Measurements from ENCODE around the gene PARD3B. TPM values are rescaled to one million over a fixed set of nuclear protein-coding genes. Genes with fewer than 3 reads are reported as not detected.
A peak's percentile ranks its signal among the peaks of the same experiment; 100 is the strongest.

The PARD3B gene
- total RNA-seq, 1 donor from 2014 or later = 9.3 TPM

DNA sequence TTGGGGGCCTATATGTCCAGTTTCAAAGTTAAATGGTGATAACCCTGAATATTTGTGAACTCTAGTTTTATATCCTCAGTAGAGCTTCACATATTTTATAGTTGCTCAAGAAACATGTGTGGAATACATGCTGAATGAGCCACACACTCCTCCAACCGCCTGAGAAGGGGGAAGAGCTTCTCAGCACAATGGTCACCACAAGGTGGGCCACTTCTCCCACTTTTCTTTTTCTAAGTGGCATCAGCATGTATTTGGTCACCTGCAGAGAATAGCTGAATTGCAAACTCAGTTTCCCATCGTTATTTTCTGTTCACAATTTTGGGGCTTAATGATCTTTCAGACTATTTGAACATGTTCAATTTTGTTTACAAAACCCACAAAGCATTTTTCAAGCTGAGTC is 340.5 kb downstream of the PARD3B start:
- DNase-seq (ENCODE audit: low spot score) (no peak), ATAC-seq (no peak)

GRCh38 chr2:204886713-204887112 is 341.4 kb downstream of the PARD3B start:
- ATAC-seq (no peak), DNase-seq (ENCODE audit: low spot score) (no peak)

GRCh38 chr2:204888222-204888621 is 342.9 kb downstream of the PARD3B start:
- DNase-seq (ENCODE audit: low spot score) (no peak), ATAC-seq (no peak)

- ATAC-seq = no peak
- no peak for DNase-seq (ENCODE audit: low spot score)
Measured at GRCh38 chr2:204890680-204891079, 345.4 kb downstream of the PARD3B start.

GRCh38 chr2:204891739-204892138 is 346.5 kb downstream of the PARD3B start:
- ATAC-seq (no peak), DNase-seq (ENCODE audit: low spot score) (no peak)

GRCh38 chr2:204892506-204893255 is 347.4 kb downstream of the PARD3B start:
- DNase-seq (ENCODE audit: low spot score) (no peak), ATAC-seq (no peak)

DNA sequence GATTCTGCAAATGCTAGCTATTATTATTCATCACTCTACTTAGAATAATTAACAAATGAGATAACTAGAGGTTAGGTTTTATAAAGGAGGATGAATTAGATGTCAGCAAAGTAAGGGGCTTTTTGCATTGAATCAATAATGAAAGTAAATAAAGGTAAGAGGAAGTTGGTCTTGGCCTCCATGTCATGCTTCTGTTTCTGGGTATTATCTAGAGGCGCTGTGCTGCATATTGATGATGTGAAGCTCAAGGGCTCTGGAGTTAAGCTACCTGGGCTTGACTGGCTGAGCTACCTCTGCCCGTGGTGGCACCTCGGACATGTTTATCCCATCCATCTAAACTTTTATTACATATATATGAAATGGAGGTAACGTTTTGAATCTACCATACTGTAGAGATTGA is 350.9 kb downstream of the PARD3B start:
- DNase-seq (ENCODE audit: low spot score) (no peak), ATAC-seq (no peak)

DNA sequence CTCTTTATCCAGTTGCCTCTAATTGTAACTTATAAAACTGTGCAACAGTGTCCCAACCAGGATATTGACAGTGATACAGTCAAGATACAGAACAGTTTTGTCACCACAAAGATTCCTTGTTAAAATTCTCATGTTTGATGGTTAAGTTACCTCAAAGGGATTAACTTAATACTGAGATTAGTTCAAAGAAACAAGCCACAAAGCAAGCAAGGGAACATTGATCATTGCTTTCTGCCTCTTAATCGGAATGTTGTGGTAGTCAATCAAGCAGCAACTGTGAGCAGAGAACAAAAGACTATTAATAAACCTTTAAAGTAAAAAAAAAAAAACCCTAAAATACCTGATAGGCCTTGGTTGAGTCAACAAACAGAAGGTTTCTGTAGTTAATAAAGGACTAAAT is 352.3 kb downstream of the PARD3B start:
- DNase-seq (ENCODE audit: low spot score) (no peak), ATAC-seq (no peak)

- ATAC-seq (no peak), DNase-seq (ENCODE audit: low spot score) (no peak)
Measured at GRCh38 chr2:204898928-204899640, 353.8 kb downstream of the PARD3B start.

GRCh38 chr2:204899983-204900382 is 354.7 kb downstream of the PARD3B start:
- no peak for ATAC-seq
- DNase-seq (ENCODE audit: low spot score) = no peak

- ATAC-seq (no peak), DNase-seq (ENCODE audit: low spot score) (no peak)
Measured at GRCh38 chr2:204900487-204900886, 355.2 kb downstream of the PARD3B start.

DNA sequence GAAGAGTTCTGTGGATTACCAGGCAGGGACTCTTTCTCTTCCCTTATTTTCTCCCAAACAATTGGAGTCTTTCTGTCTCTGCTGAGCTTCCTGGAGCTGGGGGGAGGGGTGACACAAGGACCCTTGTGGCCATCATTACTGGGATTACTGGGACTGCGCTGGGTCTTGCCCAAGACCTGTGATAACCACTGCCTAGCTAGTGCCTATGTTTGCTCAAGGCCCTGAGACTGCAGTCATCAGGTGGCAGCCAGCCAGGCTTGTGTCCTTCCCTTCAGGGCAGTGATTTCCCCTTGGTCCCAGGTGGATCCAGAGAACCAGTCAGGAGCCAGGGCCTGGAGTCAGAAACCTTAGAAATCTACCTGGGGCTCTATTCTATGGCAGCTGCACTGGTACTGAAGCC is 355.6 kb downstream of the PARD3B start:
- peak; percentile 58 for DNase-seq (ENCODE audit: low spot score)
- peak; percentile 82 for ATAC-seq

- DNase-seq (ENCODE audit: low spot score) = no peak
- no peak for ATAC-seq
Measured at GRCh38 chr2:204901591-204901990, 356.3 kb downstream of the PARD3B start.

GRCh38 chr2:204909791-204910190 is 364.5 kb downstream of the PARD3B start:
- DNase-seq (ENCODE audit: low spot score) (no peak), ATAC-seq (no peak)

DNA sequence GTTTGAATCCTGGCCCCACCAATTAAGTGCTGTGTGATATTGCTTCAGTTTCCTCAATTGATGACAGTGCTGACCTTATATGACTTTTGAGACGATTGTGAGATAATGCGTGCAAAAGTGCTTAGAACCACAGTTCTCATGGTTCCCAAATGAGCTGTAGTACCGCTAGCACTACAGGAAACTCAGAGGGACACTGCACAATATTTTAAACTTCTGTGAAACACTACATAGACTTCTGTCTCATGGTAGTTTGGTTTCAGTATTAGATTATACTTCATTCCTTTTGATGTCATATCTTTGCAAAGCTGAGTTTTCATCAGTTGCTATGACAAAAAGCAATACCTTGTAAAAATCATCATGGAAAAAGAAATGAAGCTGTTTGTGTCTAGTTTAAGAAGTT is 368.0 kb downstream of the PARD3B start:
- DNase-seq (ENCODE audit: low spot score) (no peak), ATAC-seq (no peak)

- no peak for ATAC-seq
- DNase-seq (ENCODE audit: low spot score) = no peak
Measured at GRCh38 chr2:204913854-204914464, 368.7 kb downstream of the PARD3B start.

DNA sequence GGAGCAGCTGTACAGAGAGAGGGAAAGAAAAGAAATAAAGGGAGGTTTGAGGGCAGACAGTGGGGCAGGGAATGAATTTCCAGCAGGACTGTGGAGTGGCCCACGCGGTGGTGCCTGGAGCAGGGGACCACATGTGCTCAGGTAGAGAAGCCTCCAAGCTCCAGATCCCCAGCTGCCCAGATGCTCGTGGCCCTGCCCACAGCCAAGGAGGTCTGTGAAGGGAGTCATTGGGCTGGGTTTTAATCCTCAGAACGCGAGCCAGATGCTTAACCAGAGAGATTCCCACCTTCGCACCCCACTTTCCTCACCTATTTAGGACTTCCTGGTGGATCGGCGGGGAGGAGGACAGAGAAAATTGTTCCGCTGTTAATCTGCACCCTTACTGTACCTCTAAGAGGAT is 369.4 kb downstream of the PARD3B start:
- no peak for DNase-seq (ENCODE audit: low spot score)
- ATAC-seq = no peak

DNA sequence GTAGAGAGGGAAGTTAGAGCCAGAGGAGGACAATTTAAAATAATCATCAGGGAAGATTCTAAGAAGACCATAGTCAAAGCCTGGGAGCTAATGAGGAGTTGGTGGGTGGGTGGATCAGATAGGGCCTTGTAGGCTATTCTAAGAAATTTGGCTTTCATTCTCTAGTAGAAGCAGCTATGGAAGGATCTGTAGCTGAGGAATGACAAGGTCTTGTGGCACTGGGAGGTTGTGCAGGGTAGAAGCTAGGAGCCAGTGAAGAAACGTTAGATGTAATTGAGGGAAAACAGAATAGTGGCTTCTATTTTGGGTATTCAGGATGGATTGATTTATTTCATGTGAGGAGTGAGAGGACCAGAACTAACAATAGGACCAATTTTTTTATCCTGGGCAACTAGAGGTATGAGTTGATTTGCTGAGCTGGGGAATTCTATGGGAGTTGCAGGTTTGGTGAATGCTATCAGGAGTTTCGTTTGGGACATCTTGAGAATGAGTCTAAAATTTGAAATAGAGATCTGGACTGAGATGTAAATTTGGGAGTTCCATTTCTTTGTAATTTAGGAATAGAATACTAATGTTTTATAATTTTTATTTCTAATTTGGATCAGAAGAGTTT is 371.9 kb downstream of the PARD3B start:
- no peak for ATAC-seq
- no peak for DNase-seq (ENCODE audit: low spot score)

DNA sequence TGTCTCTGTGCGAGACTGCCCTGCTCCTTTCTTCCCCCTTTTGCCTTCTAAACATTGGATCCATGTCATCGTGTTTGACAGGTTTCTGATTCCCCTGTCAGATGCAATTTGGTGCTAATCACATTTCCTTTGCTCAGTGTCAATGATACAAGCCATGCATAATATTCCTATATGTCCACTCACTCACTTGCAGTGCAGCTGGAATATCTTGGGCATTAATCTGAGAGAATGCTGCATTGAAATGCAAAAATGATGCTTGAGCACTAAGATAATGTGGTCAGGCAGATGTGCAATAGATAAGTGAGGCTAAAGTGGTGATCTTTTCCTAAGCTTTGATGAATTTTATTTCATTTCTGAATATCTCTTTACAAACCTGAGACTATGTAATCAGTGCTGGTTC is 375.5 kb downstream of the PARD3B start:
- DNase-seq (ENCODE audit: low spot score) (no peak), ATAC-seq (no peak)

- DNase-seq (ENCODE audit: low spot score) = no peak
- no peak for ATAC-seq
Measured at GRCh38 chr2:204923957-204924356, 378.7 kb downstream of the PARD3B start.

DNA sequence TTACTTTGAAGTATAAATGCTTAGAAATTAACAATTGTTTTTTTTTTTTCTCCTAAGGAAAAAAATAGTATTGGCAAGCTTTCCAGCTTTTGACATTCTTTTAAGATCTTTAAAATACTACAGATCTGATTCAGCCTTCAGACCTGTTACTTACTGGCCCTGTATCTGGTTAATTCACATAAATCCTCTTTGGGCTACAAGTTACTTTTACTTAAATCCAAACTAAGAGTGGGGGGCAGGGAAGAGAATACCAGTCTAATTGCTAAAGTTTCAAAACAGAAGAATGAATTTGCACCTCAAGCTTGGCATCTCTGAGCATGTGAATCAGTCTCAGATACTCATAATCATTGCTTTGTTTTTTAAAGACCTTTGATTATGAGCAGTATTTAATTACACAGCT is 386.3 kb downstream of the PARD3B start:
- ATAC-seq (no peak), DNase-seq (ENCODE audit: low spot score) (no peak)

Data from left lobe of liver (tissue), 2 donors.